HEK293 (cell line): ENCODE measurements around the gene PTPRN2.

ENCODE experiments used
- CTCF ChIA-PET: fragments of 350-600 bp; formaldehyde crosslinking; extraction: SDS; loops from one replicate; lab custom pipeline; 2021; ENCODE audit warnings: antibody characterized with exemption; lab: Yijun Ruan, JAX
- POLR2A ChIA-PET: fragments of 300-600 bp; formaldehyde crosslinking; extraction: SDS; loops from one replicate; lab custom pipeline; 2020; ENCODE audit warnings: antibody characterized with exemption, inconsistent platforms; lab: Yijun Ruan, JAX
- H3K27ac ChIP-seq: fragments of 200-500 bp; sonication (Bioruptor generic); 2 replicates; pipeline ENCODE4 v1.5.1; 2014; ENCODE audit warnings: low read depth, low read length, control low read depth, inconsistent platforms; ENCODE audit errors: extremely low read depth
- H3K36me3 ChIP-seq, 2 experiments: fragments of 200-500 bp in 1 of 2; sonication (Bioruptor generic) in 1 of 2; 1 replicate in 1 of 2; 2 replicates in 1 of 2; pipeline ENCODE4 v1.5.1; 2014 to 2017; ENCODE audit warnings: inconsistent platforms in 2 of 2, low read length in 2 of 2; ENCODE audit not compliant: control insufficient read depth in 2 of 2, insufficient read depth in 1 of 2
- H3K4me1 ChIP-seq: fragments of 200-500 bp; sonication (Bioruptor generic); 2 replicates; pipeline ENCODE4 v1.5.1; 2014; ENCODE audit warnings: mild to moderate bottlenecking, low read length, inconsistent platforms; ENCODE audit not compliant: control insufficient read depth, insufficient read depth
- H3K4me3 ChIP-seq: 2 replicates; pipeline ENCODE4 v1.5.1; 2011; ENCODE audit warnings: low read depth, mild to moderate bottlenecking, control low read depth, low read length, moderate library complexity
- H3K9me3 ChIP-seq: fragments of 200-500 bp; sonication (Bioruptor generic); 2 replicates; pipeline ENCODE4 v1.5.1; 2014; ENCODE audit warnings: low read depth, low read length, inconsistent platforms; ENCODE audit not compliant: control insufficient read depth, insufficient read depth
- ATF2 ChIP-seq: fragments of 450-650 bp; formaldehyde crosslinking; IDR thresholded peaks from 2 replicates; pipeline ENCODE4 v1.5.1; 2016; ENCODE audit warnings: missing biosample characterization, missing genetic modification characterization, low read depth
- GLI2 ChIP-seq: fragments of 450-650 bp; formaldehyde crosslinking; IDR thresholded peaks from 2 replicates; pipeline ENCODE4; 2017; ENCODE audit warnings: missing biosample characterization, missing genetic modification characterization, low read depth, borderline replicate concordance
- KLF10 ChIP-seq: fragments of 450-650 bp; IDR thresholded peaks from 2 replicates; pipeline ENCODE4 v1.5.1; 2018; ENCODE audit warnings: missing biosample characterization, mild to moderate bottlenecking, missing genetic modification characterization
- KLF7 ChIP-seq: fragments of 450-650 bp; formaldehyde crosslinking; IDR thresholded peaks from 2 replicates; pipeline ENCODE4 v1.5.1; 2016; ENCODE audit warnings: missing biosample characterization, missing genetic modification characterization, borderline replicate concordance
- MEIS1 ChIP-seq: sonication (generic); formaldehyde crosslinking; IDR thresholded peaks from 2 replicates; pipeline ENCODE4 v1.8.1; 2022; ENCODE audit warnings: missing genetic modification reagents, mild to moderate bottlenecking, borderline replicate concordance
- ZBTB48 ChIP-seq: fragments of 450-650 bp; formaldehyde crosslinking; IDR thresholded peaks from 2 replicates; pipeline ENCODE4 v1.5.1; 2016; ENCODE audit warnings: missing biosample characterization, missing genetic modification characterization
- ZNF132 ChIP-seq: fragments of 450-650 bp; formaldehyde crosslinking; IDR thresholded peaks from 2 replicates; pipeline ENCODE4 v1.5.1; 2017; ENCODE audit warnings: missing biosample characterization, missing genetic modification characterization, borderline replicate concordance
- ZNF146 ChIP-seq: fragments of 450-650 bp; formaldehyde crosslinking; IDR thresholded peaks from 2 replicates; pipeline ENCODE4 v1.5.1; 2016; ENCODE audit warnings: missing biosample characterization, missing genetic modification characterization
- ZNF174 ChIP-seq: fragments of 450-650 bp; formaldehyde crosslinking; IDR thresholded peaks from 2 replicates; pipeline ENCODE4 v1.5.0; 2017; ENCODE audit warnings: missing biosample characterization, mild to moderate bottlenecking, missing genetic modification characterization
- ZNF19 ChIP-seq: fragments of 450-650 bp; formaldehyde crosslinking; IDR thresholded peaks from 2 replicates; pipeline ENCODE4; 2016; ENCODE audit warnings: missing biosample characterization, missing genetic modification characterization, low read depth
- ZNF211 ChIP-seq: fragments of 450-650 bp; formaldehyde crosslinking; IDR thresholded peaks from 2 replicates; pipeline ENCODE4 v1.5.1; 2016; ENCODE audit warnings: low read depth, missing biosample characterization, missing genetic modification characterization
- ZNF585B ChIP-seq: fragments of 450-650 bp; formaldehyde crosslinking; IDR thresholded peaks from 2 replicates; pipeline ENCODE4 v1.5.1; 2016; ENCODE audit warnings: missing biosample characterization, missing genetic modification characterization
- ZNF791 ChIP-seq: fragments of 450-650 bp; formaldehyde crosslinking; IDR thresholded peaks from 2 replicates; pipeline ENCODE4 v1.5.1; 2016; ENCODE audit warnings: missing biosample characterization, missing genetic modification characterization
- TF ChIP-seq, protein P1 (sequence below): fragments of 450-650 bp; formaldehyde crosslinking; IDR thresholded peaks from 2 replicates; pipeline ENCODE4 v1.5.1; 2017; ENCODE audit warnings: missing biosample characterization, mild to moderate bottlenecking, missing genetic modification characterization, moderate library complexity
- TF ChIP-seq, protein P2 (sequence below): fragments of 450-650 bp; formaldehyde crosslinking; IDR thresholded peaks from 2 replicates; pipeline ENCODE4 v1.5.1; 2016; ENCODE audit warnings: missing biosample characterization, missing genetic modification characterization
- TF ChIP-seq, protein P3 (sequence below): fragments of 450-650 bp; formaldehyde crosslinking; conservative IDR thresholded peaks from 2 replicates; pipeline ENCODE4 v1.5.1; 2016; ENCODE audit warnings: low read depth, missing biosample characterization, missing genetic modification characterization

The PTPRN2 gene

DNA sequence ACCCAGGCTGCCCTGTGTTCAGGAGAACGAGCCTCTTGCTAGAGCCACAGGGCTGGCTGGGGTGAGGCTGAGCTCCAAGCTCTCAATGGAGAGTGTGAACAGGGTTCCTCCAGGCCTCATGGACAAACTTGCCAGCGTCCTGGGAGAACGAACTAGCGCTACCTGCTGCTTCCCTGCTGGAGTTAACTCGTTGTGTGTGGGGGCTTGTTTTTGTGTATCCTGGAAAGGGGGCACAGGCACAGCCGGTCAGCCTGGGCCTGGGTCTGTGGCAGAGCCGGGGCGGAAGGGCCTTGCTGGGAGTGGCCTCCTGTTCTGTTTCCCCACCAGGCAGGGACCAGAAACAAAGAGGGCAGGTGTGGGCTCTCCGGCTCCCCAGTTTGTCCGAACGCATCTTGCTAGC is 991.6 kb downstream of the PTPRN2 start:
- no peaks in the 10 kb centered on the region for H3K4me1 ChIP-seq
- no peaks in the 10 kb centered on the region for H3K9me3 ChIP-seq
- POLR2A ChIA-PET: no interaction called here
- no peak for TF ChIP-seq GLI2 (tag by site-specific recombination)
- TF ChIP-seq ATF2: no peak
- no peak for TF ChIP-seq KLF7 (tag by site-specific recombination)
- no peak for TF ChIP-seq ZNF19 (tag by site-specific recombination)
- no peak for TF ChIP-seq ZNF146 (tag by site-specific recombination)
- no peak for TF ChIP-seq ZNF585B
- TF ChIP-seq ZNF791 (tag by site-specific recombination): no peak
- no peak overlapping the region for H3K27ac ChIP-seq
- CTCF ChIA-PET: no interaction called here
- peaks cover 0 to 10% of the 10 kb centered on the region in 2 experiments; a peak in 1 of 3 replicates for H3K36me3 ChIP-seq
- no peak overlapping the region for H3K4me3 ChIP-seq

- ChIA-PET POLR2A (no interaction called here), CTCF (no interaction called here)
- Histone ChIP-seq H3K4me1 (no peaks in the 10 kb centered on the region), H3K36me3 (peaks cover 0 to 10% of the 10 kb centered on the region in 2 experiments; a peak in 1 of 3 replicates), H3K9me3 (no peaks in the 10 kb centered on the region), H3K4me3 (no peak overlapping the region), H3K27ac (no peak overlapping the region)
- TF ChIP-seq MEIS1: no peak
- TF ChIP-seq ZNF146 (tag by site-specific recombination): no peak
- no peak for TF ChIP-seq ZNF211 (tag by site-specific recombination)
- no peak for TF ChIP-seq ZNF174 (tag by site-specific recombination)
- TF ChIP-seq KLF10: no peak
- no peak for TF ChIP-seq ZBTB48
- TF ChIP-seq, protein P1, sequence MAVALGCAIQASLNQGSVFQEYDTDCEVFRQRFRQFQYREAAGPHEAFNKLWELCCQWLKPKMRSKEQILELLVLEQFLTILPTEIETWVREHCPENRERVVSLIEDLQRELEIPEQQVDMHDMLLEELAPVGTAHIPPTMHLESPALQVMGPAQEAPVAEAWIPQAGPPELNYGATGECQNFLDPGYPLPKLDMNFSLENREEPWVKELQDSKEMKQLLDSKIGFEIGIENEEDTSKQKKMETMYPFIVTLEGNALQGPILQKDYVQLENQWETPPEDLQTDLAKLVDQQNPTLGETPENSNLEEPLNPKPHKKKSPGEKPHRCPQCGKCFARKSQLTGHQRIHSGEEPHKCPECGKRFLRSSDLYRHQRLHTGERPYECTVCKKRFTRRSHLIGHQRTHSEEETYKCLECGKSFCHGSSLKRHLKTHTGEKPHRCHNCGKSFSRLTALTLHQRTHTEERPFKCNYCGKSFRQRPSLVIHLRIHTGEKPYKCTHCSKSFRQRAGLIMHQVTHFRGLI (tag by site-specific recombination): no peak
- TF ChIP-seq, protein P2, sequence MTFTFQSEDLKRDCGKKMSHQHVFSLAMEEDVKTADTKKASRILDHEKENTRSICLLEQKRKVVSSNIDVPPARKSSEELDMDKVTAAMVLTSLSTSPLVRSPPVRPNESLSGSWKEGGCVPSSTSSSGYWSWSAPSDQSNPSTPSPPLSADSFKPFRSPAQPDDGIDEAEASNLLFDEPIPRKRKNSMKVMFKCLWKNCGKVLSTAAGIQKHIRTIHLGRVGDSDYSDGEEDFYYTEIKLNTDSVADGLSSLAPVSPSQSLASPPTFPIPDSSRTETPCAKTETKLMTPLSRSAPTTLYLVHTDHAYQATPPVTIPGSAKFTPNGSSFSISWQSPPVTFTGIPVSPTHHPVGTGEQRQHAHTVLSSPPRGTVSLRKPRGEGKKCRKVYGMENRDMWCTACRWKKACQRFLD (tag by site-specific recombination): no peak
- TF ChIP-seq ZNF132: no peak
- TF ChIP-seq, protein P3, sequence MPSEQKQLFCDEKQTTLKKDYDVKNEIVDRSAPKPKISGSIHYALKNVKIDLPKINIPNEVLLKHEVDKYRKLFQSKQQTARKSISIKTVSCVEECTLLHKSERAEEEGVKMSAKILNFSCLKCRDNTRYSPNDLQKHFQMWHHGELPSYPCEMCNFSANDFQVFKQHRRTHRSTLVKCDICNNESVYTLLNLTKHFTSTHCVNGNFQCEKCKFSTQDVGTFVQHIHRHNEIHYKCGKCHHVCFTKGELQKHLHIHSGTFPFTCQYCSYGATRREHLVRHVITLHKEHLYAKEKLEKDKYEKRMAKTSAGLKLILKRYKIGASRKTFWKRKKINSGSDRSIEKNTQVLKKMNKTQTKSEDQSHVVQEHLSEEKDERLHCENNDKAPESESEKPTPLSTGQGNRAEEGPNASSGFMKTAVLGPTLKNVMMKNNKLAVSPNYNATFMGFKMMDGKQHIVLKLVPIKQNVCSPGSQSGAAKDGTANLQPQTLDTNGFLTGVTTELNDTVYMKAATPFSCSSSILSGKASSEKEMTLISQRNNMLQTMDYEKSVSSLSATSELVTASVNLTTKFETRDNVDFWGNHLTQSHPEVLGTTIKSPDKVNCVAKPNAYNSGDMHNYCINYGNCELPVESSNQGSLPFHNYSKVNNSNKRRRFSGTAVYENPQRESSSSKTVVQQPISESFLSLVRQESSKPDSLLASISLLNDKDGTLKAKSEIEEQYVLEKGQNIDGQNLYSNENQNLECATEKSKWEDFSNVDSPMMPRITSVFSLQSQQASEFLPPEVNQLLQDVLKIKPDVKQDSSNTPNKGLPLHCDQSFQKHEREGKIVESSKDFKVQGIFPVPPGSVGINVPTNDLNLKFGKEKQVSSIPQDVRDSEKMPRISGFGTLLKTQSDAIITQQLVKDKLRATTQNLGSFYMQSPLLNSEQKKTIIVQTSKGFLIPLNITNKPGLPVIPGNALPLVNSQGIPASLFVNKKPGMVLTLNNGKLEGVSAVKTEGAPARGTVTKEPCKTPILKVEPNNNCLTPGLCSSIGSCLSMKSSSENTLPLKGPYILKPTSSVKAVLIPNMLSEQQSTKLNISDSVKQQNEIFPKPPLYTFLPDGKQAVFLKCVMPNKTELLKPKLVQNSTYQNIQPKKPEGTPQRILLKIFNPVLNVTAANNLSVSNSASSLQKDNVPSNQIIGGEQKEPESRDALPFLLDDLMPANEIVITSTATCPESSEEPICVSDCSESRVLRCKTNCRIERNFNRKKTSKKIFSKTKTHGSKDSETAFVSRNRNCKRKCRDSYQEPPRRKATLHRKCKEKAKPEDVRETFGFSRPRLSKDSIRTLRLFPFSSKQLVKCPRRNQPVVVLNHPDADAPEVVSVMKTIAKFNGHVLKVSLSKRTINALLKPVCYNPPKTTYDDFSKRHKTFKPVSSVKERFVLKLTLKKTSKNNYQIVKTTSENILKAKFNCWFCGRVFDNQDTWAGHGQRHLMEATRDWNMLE (tag by site-specific recombination): no peak
Measured at GRCh38 chr7:157595086-157595855, 992.4 kb downstream of the PTPRN2 start.
